CD4-positive, alpha-beta T cell treated with Interleukin-10 for 1 hour (primary cell): Measurements from ENCODE around the gene SLC24A2.
"Not testable (repeated sequence)": the region's sequence is repeated elsewhere in the genome, so short reads cannot be mapped to it uniquely, and the experiment has no call there.

Experiments
- DNase-seq: peaks from one replicate; pipeline ENCODE4 v3.0.0-alpha.2; 2020

Gene SLC24A2

DNA sequence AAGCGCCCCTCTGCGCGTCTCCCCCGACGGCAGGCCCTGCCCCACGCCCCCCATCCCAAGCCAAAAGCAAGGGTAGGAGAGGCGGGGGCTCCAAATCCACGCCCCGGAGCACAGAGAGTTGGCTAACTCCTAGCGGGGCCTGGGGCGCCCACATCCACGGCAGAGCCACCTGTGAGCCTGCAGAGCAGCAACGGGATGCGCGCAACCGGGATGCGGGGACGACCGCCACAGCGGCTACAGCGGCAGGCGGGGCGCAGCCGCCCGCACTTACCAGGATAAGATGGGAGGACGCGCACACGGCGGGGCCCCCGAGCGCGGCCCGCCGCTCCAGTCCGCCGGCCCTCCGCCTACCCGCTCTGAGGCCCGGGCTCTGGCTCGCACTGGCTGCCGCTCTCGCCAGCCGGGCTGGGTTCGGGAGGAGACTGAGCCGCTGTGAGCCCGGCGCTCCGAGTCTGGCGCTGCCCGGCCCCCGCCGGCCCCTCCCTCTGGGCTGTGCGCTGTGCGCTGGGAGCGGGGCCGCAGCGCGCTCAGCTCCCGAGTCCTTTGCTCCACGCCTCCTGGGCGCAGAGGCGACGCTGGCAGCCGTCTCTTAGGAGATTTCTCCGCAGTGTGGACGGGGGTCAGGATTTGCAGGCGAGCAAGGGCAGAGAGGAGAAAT, at the start of gene SLC24A2:
Gene SLC24A2, minus strand, starts transcription at position 424 of the 658 bp plus-strand sequence.
- no peak for DNase-seq

DNA sequence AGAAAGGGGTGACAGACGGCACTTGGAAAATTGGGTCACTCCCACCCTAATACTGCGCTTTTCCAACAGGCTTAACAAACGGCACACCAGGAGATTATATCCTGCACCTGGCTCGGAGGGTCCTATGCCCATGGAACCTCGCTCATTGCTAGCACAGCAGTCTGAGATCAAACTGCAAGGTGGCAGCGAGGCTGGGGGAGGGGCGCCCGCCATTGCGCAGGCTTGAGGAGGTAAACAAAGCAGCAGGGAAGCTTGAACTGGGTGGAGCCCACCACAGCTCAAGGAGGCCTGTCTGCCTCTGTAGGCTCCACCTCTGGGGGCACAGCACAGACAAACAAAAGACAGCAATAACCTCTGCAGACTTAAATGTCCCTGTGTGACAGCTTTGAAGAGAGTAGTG, 44.5 kb upstream of the SLC24A2 start:
- DNase-seq = not testable (repeated sequence)

DNA sequence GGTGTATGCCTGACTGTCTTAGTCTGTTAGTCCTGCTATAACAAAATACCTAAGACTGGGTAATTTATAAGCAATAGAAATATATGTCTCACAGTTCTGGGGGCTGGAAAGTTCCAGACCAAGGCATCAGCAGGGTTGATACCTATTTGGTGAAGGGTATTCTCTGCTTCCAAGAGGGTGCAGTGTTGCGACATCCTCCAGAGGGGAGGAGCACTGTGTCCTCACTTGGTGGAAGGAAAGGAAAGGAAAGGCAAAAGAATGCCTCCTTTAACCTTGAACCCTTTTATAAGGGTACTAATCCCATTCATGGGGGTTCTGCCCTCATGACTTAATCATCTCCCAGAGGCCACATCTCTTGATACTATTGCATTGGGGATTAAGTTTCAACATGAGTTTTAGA, 42.0 kb upstream of the SLC24A2 start:
- DNase-seq = no peak

DNA sequence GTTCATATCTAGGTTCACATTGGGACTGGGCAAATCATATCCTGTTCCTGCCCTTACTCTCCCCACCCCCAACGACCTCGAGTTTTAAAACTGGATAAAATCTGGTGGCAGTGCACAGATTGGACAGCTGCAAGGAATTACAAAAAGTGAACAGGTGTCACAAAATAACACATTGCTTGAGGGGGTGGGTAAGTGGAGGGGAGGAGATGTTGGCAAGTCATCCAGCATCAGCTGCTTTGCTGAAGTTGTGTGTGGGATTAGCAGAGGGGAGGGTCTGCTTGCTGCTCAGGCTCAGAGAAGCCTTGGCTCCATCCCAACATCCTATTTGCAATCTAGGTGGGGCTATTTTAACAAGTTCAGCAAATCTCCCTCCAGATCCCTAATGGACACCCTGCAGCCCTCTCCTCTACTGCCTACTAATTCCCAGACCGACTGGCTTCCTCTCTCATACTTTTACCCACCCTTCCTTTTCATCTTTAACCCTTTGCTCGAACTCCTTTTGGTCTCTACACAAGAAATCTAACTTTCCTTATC, 39.8 kb upstream of the SLC24A2 start:
- DNase-seq = no peak

DNA sequence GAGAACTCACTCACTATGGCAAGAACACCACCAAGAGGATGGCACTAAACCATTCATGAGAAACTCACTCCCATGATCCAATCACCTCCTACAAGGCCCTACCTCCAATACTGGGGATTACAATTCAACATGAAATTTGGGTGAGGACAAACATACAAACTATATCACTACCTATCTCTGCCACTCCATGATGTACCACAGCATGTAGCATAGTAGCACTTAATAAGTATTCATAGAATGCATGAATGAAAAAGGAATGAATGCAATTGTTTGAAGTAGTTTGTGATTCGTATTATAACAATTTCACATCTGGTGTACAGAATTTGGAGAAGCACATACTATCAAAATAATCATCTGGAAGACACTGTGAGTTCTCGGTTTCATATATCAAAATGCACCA, 27.9 kb upstream of the SLC24A2 start:
- no peak for DNase-seq

DNA sequence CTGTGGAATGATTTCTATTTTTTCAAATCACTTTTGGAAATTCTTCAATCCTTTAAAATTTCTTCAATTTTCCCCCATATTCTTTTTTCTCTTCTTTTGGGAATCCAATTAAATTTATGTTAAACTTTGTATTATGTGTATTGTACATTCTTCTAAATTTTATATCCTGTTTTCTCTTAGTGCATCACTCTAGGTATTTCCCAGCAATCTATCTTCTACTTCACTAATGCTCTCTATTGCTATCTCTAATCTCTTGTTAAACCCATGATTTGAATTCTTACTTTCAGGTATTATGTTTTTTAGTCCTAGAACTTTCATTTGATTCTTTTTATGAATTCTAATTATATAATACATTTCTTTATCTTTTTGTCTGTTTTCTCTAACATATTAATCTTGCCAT, 23.4 kb upstream of the SLC24A2 start:
- DNase-seq = no peak

DNA sequence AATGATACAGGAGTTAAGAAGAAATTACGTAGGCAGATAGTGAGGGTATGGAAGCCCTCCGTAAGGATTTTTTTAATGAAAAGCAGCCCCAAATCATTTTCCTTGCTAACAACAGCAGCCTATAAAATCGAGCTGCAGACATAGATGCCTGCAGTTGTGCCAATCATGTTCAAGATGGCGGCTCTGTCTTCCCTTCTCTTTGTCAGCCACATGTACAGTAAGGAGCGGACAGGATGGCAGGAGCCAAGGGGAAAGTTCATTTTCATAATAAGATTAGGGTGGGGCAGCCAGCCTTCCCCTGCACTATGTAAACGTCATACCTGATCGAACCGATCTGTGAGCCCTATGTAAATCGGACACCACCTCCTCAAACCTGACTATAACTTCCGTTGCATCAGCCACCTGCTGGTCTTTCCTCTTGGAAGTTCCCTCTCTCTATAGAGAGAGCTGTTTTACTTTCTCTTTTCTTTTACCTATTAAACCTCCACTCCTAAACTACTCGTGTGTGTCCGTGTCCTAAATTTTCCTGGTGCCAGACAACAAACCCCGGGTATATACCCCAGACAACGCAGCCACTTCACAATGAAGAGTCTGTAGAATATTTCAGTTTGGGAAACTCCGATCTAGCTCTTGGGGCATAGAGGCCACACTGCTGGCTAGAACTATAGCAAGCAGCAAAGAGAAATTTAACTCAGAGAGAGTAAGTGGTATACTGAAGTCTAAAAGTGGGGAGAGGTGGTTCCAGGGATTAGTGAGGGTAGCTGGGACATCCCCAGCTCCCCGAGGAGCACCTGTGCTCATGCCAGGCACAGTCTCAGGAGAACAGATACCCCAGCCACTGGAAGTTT, 20.8 kb upstream of the SLC24A2 start:
- no peak for DNase-seq

DNA sequence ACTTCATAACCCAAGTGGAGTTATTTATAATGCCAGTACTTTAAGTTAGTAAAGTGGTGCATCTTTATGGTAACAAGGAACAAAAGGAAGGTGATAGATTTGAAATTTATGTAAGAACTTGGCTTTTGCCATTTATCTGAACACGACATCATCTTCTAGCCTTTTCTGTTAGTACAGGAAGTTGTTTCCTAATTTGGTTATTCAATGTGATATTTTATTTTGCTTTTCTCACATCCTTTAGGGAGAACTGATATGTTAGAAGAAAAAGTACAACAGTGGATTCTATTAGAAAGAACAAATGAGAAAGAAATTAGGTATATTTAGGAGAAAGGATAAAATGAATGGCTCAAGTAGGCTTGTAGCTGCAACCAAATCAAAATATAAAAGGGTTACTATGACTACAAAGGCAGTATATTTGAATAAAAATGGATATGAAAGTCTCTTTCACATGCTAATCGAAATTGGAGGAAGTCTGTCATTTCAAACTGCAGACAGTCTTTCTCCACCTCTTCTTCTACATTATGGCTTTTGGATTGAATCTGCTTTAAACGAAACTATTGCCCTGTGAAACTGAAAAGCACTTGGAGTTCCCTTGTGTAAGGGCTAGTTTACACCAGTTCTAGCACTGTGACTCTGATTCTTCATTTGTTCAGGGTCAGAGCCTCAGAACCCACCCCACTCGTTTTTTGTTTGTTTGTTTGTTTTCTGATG, 18.5 kb upstream of the SLC24A2 start:
- DNase-seq = no peak

DNA sequence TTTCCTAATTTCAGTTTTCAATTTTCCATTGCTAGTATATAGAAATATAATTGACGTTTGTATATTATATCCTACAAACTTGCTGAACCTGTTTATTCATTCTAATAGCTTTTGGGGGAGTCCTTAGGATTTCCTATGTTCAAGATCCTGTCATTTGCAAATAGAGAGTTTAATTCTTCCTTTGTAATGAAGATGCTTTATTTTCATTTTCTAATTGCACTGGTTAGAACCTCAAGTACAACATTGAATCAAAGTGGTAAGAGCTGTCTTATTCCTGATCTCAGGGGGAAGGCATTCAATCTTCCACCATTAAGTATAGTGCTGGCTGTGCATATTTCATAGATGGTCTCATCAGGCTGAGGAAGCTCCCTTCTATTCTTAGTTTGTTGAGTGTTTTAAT, 15.6 kb upstream of the SLC24A2 start:
- DNase-seq = no peak

DNA sequence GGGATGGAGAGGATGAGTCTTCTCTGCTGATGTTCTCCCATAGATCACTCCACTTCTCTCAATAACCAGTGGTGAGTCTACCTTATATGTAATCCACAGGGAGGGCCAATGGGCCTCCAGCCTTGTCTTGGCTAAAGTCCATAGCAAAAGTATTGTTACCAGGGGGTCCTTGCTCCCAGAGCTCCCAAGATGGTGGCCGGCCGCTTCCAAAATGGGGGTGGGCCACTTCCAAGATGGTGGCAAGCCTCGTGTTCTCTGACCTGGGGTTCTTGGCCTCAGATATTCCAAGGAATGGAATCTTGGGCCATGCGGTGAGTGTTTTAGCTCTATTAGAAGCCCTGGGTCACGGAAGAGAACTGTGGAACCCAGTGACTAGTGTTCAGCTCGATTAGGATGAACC, 12.0 kb upstream of the SLC24A2 start:
- no peak for DNase-seq

DNA sequence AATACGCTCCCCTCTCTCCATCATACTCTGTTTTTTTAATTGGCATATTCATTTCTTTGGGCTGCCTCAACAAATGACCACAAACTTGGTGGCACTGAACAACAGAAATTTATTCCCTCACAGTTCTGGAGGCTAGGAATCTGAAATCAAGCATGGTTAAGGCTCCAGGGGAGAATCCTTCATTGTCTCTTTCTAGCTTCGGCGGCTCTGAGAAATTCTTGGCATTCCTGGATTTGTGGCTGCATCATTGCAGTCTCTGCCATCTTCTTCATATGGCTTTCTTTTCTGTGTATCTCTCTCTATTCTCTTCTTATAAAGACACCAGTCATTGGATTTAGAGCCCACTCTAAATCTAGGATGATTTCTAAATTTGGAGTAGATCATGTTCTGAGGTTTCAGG, 10.9 kb upstream of the SLC24A2 start:
- DNase-seq = no peak

DNA sequence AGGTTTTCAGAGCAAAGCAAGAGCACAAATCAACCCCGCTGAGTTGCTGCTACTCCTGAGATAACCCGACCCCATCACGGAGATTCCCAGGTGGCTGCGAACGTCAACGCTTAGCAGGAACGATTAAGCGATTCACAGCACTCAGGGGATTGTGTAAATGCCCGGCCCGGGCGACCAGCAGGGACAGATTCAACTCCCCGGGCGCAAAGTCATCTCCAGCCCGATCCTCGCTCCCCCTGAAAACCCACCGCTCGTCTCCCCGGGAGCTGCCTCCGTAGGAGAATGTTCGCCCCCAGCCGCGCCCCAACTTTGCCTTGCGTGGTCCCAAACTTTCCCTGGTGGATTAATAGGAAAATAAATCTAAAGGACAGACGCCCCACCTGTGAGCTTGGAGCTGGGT, 685 bp downstream of the SLC24A2 start:
- no peak for DNase-seq

DNA sequence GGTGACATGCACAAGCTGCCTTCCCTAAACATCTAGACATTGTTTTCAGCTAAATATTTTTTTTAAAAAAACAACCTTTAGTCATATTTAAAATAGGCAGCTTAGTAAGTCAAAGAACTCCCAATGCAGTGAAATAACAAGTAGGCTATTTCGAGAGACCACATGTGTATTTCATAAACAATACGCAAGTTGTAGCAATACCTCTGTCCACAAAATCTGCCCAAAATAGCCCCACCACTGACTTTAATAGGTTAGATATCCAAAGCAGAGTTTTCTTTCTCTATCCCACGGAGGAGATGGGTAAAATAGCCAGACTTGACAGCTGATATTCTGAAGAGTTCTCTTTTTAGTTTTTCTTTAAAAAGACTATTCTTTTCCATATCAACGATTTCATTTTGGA, 1.2 kb downstream of the SLC24A2 start:
- no peak for DNase-seq

DNA sequence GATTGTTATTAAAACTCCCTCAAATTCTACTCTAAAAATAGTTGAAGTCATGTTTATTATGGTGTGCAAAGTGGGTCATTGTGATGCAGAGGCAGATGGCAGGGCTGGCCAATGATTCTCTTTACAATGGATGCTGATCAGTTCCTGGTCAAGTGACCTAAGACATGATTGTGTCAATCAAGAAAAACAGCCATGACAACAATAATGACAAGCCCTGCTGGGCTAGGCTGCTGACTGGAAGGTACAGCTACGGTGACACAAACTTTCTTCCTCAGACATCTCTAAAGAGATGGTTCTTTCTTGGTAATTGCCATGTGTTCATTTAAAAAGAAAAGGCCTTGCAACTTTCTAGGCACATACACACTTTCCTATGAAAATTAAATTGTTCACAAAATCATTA, 3.6 kb downstream of the SLC24A2 start:
- DNase-seq = no peak

DNA sequence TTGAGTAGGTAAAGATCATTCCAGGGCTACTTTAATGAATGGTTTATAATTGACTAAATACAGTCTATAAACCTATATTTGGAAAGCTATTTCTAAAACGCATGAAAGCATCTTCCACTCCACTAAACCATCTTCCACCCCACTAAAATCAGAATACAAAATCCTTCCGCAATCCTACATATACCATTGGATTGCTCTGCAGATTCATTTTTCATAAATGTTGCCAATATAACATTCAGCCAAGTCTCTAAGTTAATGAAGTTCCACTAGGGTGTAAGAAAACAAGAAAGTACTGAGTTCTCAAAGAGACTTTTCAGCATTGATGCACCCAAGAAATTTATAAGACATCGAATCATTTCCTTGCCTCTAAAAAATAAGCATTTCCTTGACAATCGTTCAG, 4.7 kb downstream of the SLC24A2 start:
- DNase-seq = no peak

DNA sequence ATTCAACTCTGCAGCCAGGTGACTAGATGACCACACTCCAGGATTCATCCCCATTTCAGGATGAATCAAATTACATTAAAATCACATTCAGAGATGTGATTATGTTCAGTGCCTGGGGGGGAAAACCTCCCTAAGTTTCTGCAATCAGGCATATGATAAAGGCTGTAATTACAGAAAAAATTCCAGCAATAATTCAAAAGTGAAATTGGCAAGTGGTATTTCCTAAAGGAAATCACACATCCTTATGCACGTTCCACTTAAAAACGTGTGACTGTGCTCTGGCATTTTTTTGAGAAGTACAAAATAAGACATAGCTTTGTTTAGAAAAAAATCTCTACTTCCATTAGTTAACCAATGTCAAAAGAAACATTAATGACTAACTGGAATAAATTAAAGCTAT, 5.3 kb downstream of the SLC24A2 start:
- no peak for DNase-seq

DNA sequence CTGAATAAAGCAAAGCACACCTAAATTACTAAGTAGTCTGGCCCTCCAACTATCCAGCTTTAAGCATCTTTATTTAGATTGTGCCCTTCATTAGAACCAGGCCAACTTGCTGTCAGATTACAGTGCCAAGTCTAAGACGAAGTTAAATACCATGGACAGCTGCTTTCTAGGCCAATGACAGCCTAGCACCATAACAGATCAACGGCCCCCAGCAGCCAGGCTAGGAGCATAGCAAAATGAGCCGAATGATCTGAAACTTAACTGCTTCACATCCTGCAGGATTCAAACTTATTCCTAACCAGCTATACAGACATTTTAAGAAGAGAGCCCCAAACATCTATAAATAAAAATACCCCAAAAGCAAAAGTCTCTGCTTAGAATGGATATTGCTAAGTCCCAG, 6.8 kb downstream of the SLC24A2 start:
- DNase-seq = no peak

DNA sequence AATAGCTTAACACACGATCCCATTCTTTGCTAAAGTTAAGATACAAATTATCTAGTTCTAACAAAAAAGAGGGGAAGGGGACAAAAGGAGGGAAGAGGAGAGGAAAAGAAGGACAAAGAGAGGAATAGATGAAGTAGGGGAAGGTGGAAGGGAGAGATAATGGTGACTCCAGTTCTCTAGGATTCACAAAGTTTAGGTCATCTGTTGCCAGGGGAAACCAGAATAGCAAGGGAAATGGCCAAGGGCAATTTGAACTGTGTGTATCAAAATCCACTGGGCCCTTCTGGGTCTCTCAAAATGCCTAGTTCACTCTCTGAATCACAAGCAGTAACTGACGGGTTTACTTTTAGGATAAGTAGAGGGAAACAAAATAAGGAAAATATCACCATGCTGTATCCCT, 7.6 kb downstream of the SLC24A2 start:
- DNase-seq = no peak

DNA sequence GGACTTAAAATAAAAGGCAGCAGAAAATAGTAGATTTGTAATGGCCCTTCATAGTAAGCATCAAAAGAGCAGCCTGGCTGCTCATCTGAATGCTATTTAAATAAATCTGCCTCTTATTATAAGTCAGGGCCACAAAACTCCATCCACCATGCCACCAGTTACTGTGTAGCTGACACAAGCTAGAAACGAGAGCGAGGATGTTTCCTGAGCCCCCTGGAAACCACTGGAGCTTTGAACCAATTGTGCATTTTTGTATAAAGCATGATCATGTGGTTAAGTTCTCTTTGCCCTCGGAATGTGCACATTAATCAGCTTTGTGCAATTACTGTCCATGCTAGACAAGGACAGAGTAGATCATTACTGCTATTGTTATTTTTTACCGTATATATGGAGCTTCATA, 17.4 kb downstream of the SLC24A2 start:
- DNase-seq = no peak

DNA sequence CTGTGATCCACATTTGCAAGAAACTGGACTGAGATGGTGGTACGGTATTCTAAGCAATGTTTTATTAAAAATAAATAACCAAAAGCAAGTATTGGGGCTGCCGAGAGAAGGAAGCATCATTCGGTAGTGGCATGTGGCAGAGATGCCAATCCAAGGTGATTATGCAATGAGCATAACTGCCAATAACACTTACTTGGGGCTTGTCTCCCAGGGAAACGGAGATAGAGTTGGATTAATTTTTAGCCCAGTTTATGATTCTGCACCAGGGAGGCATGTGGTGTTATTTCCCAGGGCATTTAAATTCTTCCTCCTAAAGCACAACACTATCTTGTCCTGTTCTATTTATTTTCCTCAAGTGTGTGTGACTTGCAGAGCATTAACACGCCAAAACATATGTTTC, 17.9 kb downstream of the SLC24A2 start:
- DNase-seq = no peak

DNA sequence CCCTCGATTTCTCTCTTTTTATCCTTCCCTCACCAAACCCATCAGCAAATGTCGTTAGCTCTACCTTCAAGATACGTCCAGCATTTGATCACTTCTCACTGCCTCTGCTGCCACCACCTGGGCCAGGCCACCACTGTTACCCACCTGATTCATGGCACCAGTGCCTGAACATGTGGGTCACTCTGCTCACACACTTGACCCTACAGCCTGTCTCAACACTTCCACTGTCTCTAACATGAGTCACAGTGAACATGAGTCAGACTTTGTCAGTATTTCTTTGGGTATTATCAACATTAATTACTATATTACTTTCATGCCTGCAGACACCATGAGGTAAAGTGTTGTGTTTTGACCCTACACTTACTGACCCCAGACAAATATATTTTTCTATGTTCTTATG, 19.6 kb downstream of the SLC24A2 start:
- no peak for DNase-seq

DNA sequence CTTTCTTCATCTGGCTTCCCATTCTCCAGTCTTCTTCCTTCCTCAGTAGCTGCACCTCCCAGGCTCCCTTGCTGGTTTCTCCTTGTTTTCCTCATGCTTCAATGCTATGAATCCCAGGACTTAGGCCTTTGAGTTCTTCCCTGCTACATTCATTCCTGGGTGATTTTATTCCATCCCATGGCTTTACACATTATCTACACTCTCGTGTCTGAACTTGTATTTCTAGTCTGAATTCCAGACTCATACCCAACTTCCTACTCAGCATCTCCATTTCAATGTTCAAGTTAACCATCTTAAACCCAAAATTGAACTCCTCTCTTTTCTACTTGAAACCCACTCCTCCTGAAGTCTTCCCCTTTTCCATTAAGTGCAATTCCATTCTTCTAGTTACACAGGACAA, 20.0 kb downstream of the SLC24A2 start:
- DNase-seq = no peak

DNA sequence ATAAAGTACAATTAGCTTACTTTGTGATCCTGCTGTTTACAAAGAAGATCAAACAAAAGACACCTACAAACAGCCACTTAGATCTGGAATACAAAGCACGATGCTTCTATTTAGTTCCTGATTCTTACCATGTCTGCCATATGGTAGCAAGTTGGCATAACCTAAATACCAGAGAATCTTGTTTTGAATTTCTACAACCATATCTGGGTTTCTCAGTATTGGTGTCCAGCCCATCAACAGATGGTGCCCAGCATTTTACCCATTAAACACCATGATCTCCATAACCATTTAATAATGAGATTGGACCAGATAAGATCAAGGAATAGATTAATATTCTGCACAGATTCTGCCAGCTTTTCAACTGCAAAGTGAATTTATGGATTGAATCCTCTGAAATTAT, 29.8 kb downstream of the SLC24A2 start:
- DNase-seq = no peak

DNA sequence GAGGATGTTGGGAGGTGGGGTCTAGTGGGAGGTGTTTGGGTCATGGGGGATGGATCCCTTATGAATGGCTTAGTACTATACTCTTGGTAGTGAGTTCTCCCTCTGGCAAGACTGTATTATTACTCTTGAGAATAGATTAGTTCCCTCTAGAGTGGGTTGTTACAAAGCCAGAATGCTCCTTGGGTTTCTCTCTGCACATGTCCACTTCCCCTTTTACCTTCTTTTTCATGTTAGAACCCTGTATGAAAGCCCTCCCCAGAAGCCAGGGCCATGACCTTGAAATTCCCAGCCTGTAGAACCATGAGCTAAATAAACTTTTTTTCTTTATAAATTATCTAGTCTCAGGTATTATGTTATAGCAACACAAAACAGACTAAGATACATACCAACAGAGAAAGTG, 31.1 kb downstream of the SLC24A2 start:
- DNase-seq = no peak
